HL-60 (cell line): Measurements from ENCODE around the gene ANKRD13B.

Experiments used
- CTCF ChIP-seq: IDR thresholded peaks from one replicate; pipeline ENCODE4 v1.5.1; 2011; ENCODE audit warnings: low read length, control low read depth, inconsistent platforms; ENCODE audit not compliant: insufficient read depth
- GABPA ChIP-seq: IDR thresholded peaks from 2 replicates; pipeline ENCODE4 v1.6.1; 2012; ENCODE audit warnings: low read depth
- POLR2AphosphoS5 ChIP-seq: IDR thresholded peaks from 2 replicates; pipeline ENCODE4 v1.6.1; 2012; ENCODE audit warnings: low read depth
- REST ChIP-seq: IDR thresholded peaks from 2 replicates; pipeline ENCODE4 v1.6.1; 2012; ENCODE audit warnings: low read depth; ENCODE audit not compliant: insufficient replicate concordance
- SPI1 ChIP-seq: IDR thresholded peaks from 2 replicates; pipeline ENCODE4 v1.6.1; 2012; ENCODE audit warnings: low read depth, mild to moderate bottlenecking, borderline replicate concordance

- TF ChIP-seq REST (no peak), CTCF (no peak), POLR2AphosphoS5 (no peak), SPI1 (no peak), GABPA (no peak)
Observed at GRCh38 chr17:29588562-29589411, 4.1 kb upstream of the ANKRD13B start.
